IMR-90 (cell line): ENCODE data around the gene ZNF274. TPM values are rescaled to one million over a fixed set of nuclear protein-coding genes. Genes with fewer than 3 reads are reported as not detected.

Experiments used
- ATAC-seq: fragments of 200-7000 bp; cut with Tn5 transposase; 2 replicates; pipeline ENCODE4 v1.9.1; 2020; ENCODE audit warnings: low read depth, mild to moderate bottlenecking, moderate library complexity
- BruUV-seq: library from RNA; stranded (reverse); fragments of 400-500 nt; replicated peaks from 2 replicates; lab custom pipeline; 2021; lab: Mats Ljungman, UMichigan
- CTCF ChIA-PET: fragments of 300-600 bp; formaldehyde crosslinking; extraction: SDS; loops from one replicate; lab custom pipeline; 2021; ENCODE audit warnings: antibody characterized with exemption; lab: Yijun Ruan, JAX
- POLR2A ChIA-PET: fragments of 300-600 bp; sonication (Branson Sonifier 250); formaldehyde crosslinking; loops from one replicate; lab custom pipeline; 2022; ENCODE audit warnings: antibody characterized with exemption; ENCODE audit not compliant: unreplicated experiment; lab: Charles Lee
- DNase-seq: peaks from one replicate; pipeline ENCODE4 v3.0.0; 2013
- H2AFZ ChIP-seq: replicated peaks from 2 replicates; pipeline ENCODE3; 2013; ENCODE audit warnings: low read length, mild to moderate bottlenecking; ENCODE audit not compliant: poor library complexity
- H2AK5ac ChIP-seq: 2 replicates; pipeline ENCODE4 v1.6.1; 2013; ENCODE audit warnings: low read depth, low read length, inconsistent platforms
- H2AK9ac ChIP-seq: replicated peaks from 2 replicates; pipeline ENCODE3; 2013; ENCODE audit warnings: mild to moderate bottlenecking, low read depth, low read length, moderate library complexity; ENCODE audit not compliant: poor library complexity
- H2BK120ac ChIP-seq: 2 replicates; pipeline ENCODE4 v1.6.1; 2013; ENCODE audit warnings: low read depth, low read length, inconsistent platforms
- H2BK15ac ChIP-seq: 3 replicates; pipeline ENCODE4 v1.6.1; 2013; ENCODE audit warnings: low read depth, low read length, inconsistent platforms
- H2BK20ac ChIP-seq: 2 replicates; pipeline ENCODE4 v1.6.1; 2013; ENCODE audit warnings: low read depth, mild to moderate bottlenecking, inconsistent platforms, low read length, moderate library complexity
- H2BK5ac ChIP-seq: 2 replicates; pipeline ENCODE4 v1.6.1; 2013; ENCODE audit warnings: mild to moderate bottlenecking, low read depth, low read length, inconsistent platforms; ENCODE audit not compliant: poor library complexity, severe bottlenecking
- H3K14ac ChIP-seq: replicated peaks from 2 replicates; pipeline ENCODE4 v1.6.1; 2013; ENCODE audit warnings: low read depth, low read length, inconsistent platforms
- H3K18ac ChIP-seq: 2 replicates; pipeline ENCODE4 v1.6.1; 2013; ENCODE audit warnings: low read depth, low read length, control low read depth
- H3K23ac ChIP-seq: 2 replicates; pipeline ENCODE4 v1.6.1; 2013; ENCODE audit warnings: low read depth, low read length, inconsistent platforms
- H3K27ac ChIP-seq: 2 replicates; pipeline ENCODE4 v1.5.1; 2013; ENCODE audit warnings: mild to moderate bottlenecking, control low read depth, low read length; ENCODE audit not compliant: insufficient read depth
- H3K27me3 ChIP-seq: 2 replicates; pipeline ENCODE4 v1.6.1; 2013; ENCODE audit warnings: low read length; ENCODE audit not compliant: control insufficient read depth, insufficient read depth
- H3K36me3 ChIP-seq: 2 replicates; pipeline ENCODE4 v1.6.1; 2013; ENCODE audit warnings: low read length, mixed read lengths; ENCODE audit not compliant: control insufficient read depth, insufficient read depth
- H3K4ac ChIP-seq: 2 replicates; pipeline ENCODE4 v1.6.1; 2013; ENCODE audit warnings: low read depth, low read length, inconsistent platforms
- H3K4me1 ChIP-seq: 2 replicates; pipeline ENCODE4 v1.6.1; 2013; ENCODE audit warnings: low read length, mixed read lengths; ENCODE audit not compliant: control insufficient read depth, insufficient read depth
- H3K4me2 ChIP-seq: 2 replicates; pipeline ENCODE4 v1.6.1; 2013; ENCODE audit warnings: low read depth, mild to moderate bottlenecking, control low read depth, low read length, moderate library complexity
- H3K4me3 ChIP-seq: 2 replicates; pipeline ENCODE4 v1.5.1; 2013; ENCODE audit warnings: low read depth, mild to moderate bottlenecking, control low read depth, low read length, moderate library complexity; ENCODE audit not compliant: insufficient read depth
- H3K56ac ChIP-seq: 2 replicates; pipeline ENCODE4 v1.6.1; 2013; ENCODE audit warnings: low read length, inconsistent platforms; ENCODE audit not compliant: insufficient read depth; ENCODE audit errors: extremely low read depth
- H3K79me1 ChIP-seq, 2 experiments: 2 replicates each; pipeline ENCODE4 v1.6.1; 2013; ENCODE audit warnings: low read length in 2 of 2, inconsistent platforms in 1 of 2, low read depth in 1 of 2
- H3K9ac ChIP-seq: 2 replicates; pipeline ENCODE4 v1.6.1; 2013; ENCODE audit warnings: low read depth, low read length, control low read depth
- H3K9me1 ChIP-seq: 2 replicates; pipeline ENCODE4 v1.6.1; 2013; ENCODE audit warnings: low read length, inconsistent platforms; ENCODE audit not compliant: insufficient read depth
- H3K9me3 ChIP-seq: 2 replicates; pipeline ENCODE4 v1.6.1; 2013; ENCODE audit warnings: low read length; ENCODE audit not compliant: control insufficient read depth, insufficient read depth
- H4K20me1 ChIP-seq: 2 replicates; pipeline ENCODE4 v1.6.1; 2013; ENCODE audit warnings: low read length, inconsistent platforms; ENCODE audit not compliant: insufficient read depth
- H4K5ac ChIP-seq: 2 replicates; pipeline ENCODE4 v1.6.1; 2013; ENCODE audit warnings: mild to moderate bottlenecking, low read depth, low read length, control low read depth
- H4K8ac ChIP-seq, 2 experiments: 2 replicates each; pipeline ENCODE4 v1.6.1; 2013; ENCODE audit warnings: low read depth in 2 of 2, low read length in 2 of 2, control low read depth in 1 of 2, inconsistent platforms in 1 of 2
- H4K91ac ChIP-seq: 2 replicates; pipeline ENCODE4 v1.6.1; 2013; ENCODE audit warnings: low read depth, low read length, inconsistent platforms; ENCODE audit not compliant: insufficient read depth
- CEBPB ChIP-seq: IDR thresholded peaks from 2 replicates; pipeline ENCODE4 v1.6.1; 2012; ENCODE audit warnings: low read depth, low read length, improper control_type of control experiment
- MAZ ChIP-seq: IDR thresholded peaks from 2 replicates; pipeline ENCODE4 v1.6.1; 2012; ENCODE audit warnings: low read depth, mild to moderate bottlenecking, low read length, improper control_type of control experiment, moderate library complexity, borderline replicate concordance
- RAD21 ChIP-seq: IDR thresholded peaks from 2 replicates; pipeline ENCODE4 v1.6.1; 2012; ENCODE audit warnings: low read length, improper control_type of control experiment
- WGBS, 2 experiments: methylation state at CpG; one replicate each; pipeline versions ENCODE4 v1.1.5 to v1.1.7; 2013; ENCODE audit warnings: missing lambda C conversion rate in 2 of 2; ENCODE audit not compliant: insufficient read length in 1 of 2; ENCODE audit errors: extremely low coverage in 2 of 2; 5-methylcytosine and 5-hydroxymethylcytosine counted together
- dilution Hi-C: fragments of 300-500 bp; cut with HindIII; formaldehyde crosslinking; loops from one replicate; pipeline ENCODE4 v1.14.3; 2018; ENCODE audit warnings: low sequenced_read_pairs; ENCODE audit not compliant: unreplicated experiment
- in situ Hi-C: fragments of 300-500 bp; cut with MboI; formaldehyde crosslinking; loops from 3 replicates; pipeline ENCODE4 v1.14.3; 2019; ENCODE audit warnings: low sequenced_read_pairs, inconsistent platforms, mixed read lengths
- intact Hi-C: fragments of 100-400 bp; cut with micrococcal nuclease; formaldehyde crosslinking; loops from 2 replicates; pipeline ENCODE4 v1.10.0; 2022
- polyA plus RNA-seq, 3 experiments: library from polyadenylated mRNA; depleted of rRNA; stranded (reverse); fragments of >200 nt; gene quantifications; 2 replicates each; pipeline ENCODE4 v1.2.3, GENCODE V29; 2012; ENCODE audit warnings: low replicate concordance in 1 of 3
- total RNA-seq: library from RNA; depleted of rRNA; stranded (reverse); fragments of >200 nt; gene quantifications from 2 replicates; pipeline ENCODE4 v1.2.3, GENCODE V29; 2012
- TF ChIP-seq, protein P1 (sequence below): fragments of 150-350 bp; IDR thresholded peaks from 2 replicates; pipeline ENCODE4 v1.6.1; 2017; ENCODE audit warnings: mild to moderate bottlenecking, antibody characterized with exemption, low read length, low read depth

Gene ZNF274
- total and polyA plus RNA-seq, 2 of the 4 experiments (the other 2 are of a cell fraction) = 12.1 to 15.2 TPM

DNA sequence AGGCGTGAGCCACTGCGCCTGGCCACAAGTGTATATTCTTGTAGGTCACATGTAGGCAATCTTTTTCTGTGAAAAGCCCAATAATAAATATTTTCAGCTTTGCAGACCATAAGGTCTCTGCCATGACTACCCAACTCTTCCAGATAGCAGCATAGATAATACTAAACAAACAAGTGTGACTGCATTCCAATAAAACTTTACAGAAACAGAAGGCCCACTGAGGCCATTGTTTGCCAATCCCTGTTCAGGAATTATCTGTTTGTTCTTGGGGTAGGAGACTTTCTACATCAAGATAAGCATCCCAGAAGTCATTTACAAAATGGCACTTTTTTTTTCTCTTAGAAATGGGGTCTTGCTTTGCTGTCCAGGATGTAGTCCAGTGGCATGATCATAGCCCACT lies 29.5 kb upstream of the ZNF274 start:
- no peak overlapping the region for H3K18ac ChIP-seq
- H2BK20ac ChIP-seq = no peak overlapping the region
- no peak overlapping the region for H4K5ac ChIP-seq
- H2BK15ac ChIP-seq = no peak overlapping the region
- TF ChIP-seq RAD21 (no peak), MAZ (no peak), CEBPB (no peak)
- TF ChIP-seq, protein P1, sequence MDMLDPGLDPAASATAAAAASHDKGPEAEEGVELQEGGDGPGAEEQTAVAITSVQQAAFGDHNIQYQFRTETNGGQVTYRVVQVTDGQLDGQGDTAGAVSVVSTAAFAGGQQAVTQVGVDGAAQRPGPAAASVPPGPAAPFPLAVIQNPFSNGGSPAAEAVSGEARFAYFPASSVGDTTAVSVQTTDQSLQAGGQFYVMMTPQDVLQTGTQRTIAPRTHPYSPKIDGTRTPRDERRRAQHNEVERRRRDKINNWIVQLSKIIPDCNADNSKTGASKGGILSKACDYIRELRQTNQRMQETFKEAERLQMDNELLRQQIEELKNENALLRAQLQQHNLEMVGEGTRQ = no peak
- no peak overlapping the region for H3K4me3 ChIP-seq
- no peak overlapping the region for H3K4me2 ChIP-seq
- dilution Hi-C loops (no loop called here), intact Hi-C loops (loop anchor here (10.0 kb wide), 2 partner anchors 149 to 969 kb away; partner anchors contain the start of gene ZNF606), in situ Hi-C loops (loop anchor here (10.0 kb wide), 1 partner anchor 409 kb away; the partner anchor contains the start of gene ZNF776)
- DNase-seq (no peak), ATAC-seq (no peak)
- no peaks in the 10 kb centered on the region for H3K36me3 ChIP-seq
- WGBS, 2 experiments = no CpG with 5 or more reads among the region's 2 CpGs
- H4K8ac ChIP-seq = no peak overlapping the region
- no peak overlapping the region for H3K27ac ChIP-seq
- no TSS peak for BruUV-seq
- peaks cover 10 to 17% of the 10 kb centered on the region in 2 experiments for H3K79me1 ChIP-seq
- H3K14ac ChIP-seq = no peak overlapping the region
- H3K4ac ChIP-seq = no peak overlapping the region
- H3K9ac ChIP-seq = no peak overlapping the region
- H4K20me1 ChIP-seq = no peaks in the 10 kb centered on the region
- H4K91ac ChIP-seq = no peak overlapping the region
- no peaks in the 10 kb centered on the region for H3K27me3 ChIP-seq
- no peaks in the 10 kb centered on the region for H3K9me1 ChIP-seq
- H3K56ac ChIP-seq = no peak overlapping the region
- no peak overlapping the region for H2AK5ac ChIP-seq
- CTCF ChIA-PET = no interaction called here
- no peaks in the 10 kb centered on the region; the same call in 1 of the 2 replicates for H3K4me1 ChIP-seq
- POLR2A ChIA-PET = no interaction called here
- H2AFZ ChIP-seq = no peak overlapping the region
- no peak overlapping the region for H3K23ac ChIP-seq
- H2BK120ac ChIP-seq = no peak overlapping the region
- peaks cover 10% of the 10 kb centered on the region for H3K9me3 ChIP-seq
- no peak overlapping the region for H2AK9ac ChIP-seq
- H2BK5ac ChIP-seq = no peak overlapping the region
